GM15510 (cell line): ENCODE results near the gene NCS1.

Experiments
- POLR2A ChIP-seq: IDR thresholded peaks from 3 replicates; pipeline ENCODE4 v1.6.1; 2011; ENCODE audit warnings: borderline replicate concordance; ENCODE audit not compliant: insufficient read length; ENCODE audit errors: extremely low read depth

Gene NCS1

GRCh38 chr9:130197386-130197785 is 25.2 kb downstream of the NCS1 start:
- TF ChIP-seq POLR2A: no peak

- no peak for TF ChIP-seq POLR2A
Observed at GRCh38 chr9:130197888-130198287, 25.7 kb downstream of the NCS1 start.

- no peak for TF ChIP-seq POLR2A
Observed at GRCh38 chr9:130198501-130199179, 26.4 kb downstream of the NCS1 start.

GRCh38 chr9:130199605-130200004 is 27.4 kb downstream of the NCS1 start:
- TF ChIP-seq POLR2A: no peak

DNA sequence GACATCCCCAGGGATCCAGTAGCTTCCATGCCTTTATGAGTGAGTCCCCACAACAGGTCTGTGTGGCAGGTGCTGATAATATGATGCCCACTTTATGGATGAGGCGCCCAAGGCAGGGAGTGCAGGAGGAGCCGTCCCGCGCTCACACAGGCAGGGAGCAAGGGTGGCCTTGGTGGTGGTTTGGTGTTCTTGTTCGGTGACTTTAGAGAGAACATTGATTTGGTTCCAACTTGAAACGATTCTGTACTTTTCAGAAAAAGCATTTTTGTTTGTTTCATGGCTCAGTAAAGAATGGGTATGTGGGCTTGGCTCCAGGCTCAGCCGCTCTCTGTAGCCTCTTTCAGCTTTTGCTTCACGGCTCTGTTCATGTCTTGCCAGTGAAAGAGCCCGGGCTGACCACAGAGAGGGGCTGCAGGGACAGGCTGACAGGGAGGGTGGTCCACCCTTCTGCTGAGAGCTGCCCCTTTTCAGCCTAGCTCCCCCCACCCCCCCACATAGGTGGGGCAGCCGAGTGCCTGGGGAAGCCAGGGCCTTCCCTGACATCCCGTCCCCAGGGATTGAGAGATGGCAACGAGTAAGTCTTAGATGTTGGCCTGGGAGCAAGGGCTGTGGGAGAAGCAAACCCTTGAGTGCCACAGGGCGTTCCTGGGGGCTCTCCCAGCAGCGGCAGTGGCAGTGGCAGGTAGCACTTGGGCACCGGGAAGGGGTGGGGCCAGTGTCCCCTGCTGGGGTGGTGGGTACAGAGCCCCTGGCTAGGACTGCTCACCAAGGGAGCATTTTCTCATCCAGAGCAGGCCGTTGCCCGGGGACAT is 28.0 kb downstream of the NCS1 start:
- TF ChIP-seq POLR2A: no peak

- no peak for TF ChIP-seq POLR2A
Observed at GRCh38 chr9:130201399-130201873, 29.2 kb downstream of the NCS1 start.

DNA sequence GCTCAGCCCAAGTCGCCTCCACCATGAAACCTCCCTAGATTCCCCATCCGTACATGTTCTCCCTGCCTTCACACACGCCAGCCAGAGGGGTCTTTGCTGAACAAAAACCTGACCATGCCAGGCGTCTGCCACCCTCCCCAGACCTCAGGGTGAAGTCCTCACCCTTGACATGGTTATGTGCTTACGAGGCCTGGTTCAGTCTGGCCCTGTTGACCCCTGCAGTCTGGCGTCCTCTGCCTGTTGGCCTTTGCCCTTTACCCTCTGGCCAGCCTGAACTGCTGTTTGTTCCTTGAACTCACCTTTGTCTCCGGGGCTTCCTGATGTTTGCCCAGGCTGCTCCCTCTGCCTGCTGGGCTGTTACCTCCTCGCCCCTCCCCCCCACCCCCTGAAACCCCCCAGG is 29.8 kb downstream of the NCS1 start:
- TF ChIP-seq POLR2A: no peak

- TF ChIP-seq POLR2A: no peak
Observed at GRCh38 chr9:130204341-130204740, 32.1 kb downstream of the NCS1 start.

GRCh38 chr9:130204959-130205358 is 32.8 kb downstream of the NCS1 start:
- TF ChIP-seq POLR2A: no peak

- no peak for TF ChIP-seq POLR2A
Observed at GRCh38 chr9:130205912-130206311, 33.7 kb downstream of the NCS1 start.

- no peak for TF ChIP-seq POLR2A
Observed at GRCh38 chr9:130206579-130206978, 34.4 kb downstream of the NCS1 start.

DNA sequence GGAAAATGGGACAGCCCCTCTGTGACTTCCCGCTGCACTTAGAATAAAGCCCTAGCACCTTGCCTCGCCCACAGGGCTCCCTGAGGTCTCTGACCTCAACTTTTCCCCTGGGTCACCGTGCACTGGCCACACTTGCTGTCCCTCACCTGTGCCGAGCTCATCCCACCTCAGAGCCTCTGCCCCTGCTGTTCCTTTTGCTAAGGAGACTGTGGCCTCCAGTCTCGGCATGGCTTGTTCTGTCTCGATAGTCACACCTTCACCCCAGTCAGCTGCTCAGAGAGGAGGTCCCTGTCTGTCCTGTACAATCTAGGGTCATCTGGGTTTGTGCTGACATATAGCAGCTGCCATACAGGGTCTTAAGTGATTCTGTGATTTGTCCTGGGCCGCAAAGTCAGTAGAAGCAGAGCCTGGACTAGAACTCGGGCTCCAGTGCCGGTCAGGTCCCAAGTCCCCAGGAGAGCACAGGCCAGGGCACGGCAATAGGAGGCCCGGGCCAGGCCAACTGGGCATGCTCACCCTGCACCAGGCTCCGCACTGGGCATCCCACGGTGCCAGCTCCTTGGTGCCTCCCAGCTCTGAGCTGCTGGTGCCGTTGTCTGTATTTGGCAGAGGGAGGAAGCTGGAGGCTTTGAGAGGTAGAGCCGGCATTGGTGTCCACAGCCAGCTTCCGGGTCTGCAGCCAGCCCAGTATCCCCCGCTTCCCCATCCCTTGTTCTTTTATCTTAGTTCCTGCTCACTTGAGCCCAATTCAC is 35.2 kb downstream of the NCS1 start:
- TF ChIP-seq POLR2A: no peak

DNA sequence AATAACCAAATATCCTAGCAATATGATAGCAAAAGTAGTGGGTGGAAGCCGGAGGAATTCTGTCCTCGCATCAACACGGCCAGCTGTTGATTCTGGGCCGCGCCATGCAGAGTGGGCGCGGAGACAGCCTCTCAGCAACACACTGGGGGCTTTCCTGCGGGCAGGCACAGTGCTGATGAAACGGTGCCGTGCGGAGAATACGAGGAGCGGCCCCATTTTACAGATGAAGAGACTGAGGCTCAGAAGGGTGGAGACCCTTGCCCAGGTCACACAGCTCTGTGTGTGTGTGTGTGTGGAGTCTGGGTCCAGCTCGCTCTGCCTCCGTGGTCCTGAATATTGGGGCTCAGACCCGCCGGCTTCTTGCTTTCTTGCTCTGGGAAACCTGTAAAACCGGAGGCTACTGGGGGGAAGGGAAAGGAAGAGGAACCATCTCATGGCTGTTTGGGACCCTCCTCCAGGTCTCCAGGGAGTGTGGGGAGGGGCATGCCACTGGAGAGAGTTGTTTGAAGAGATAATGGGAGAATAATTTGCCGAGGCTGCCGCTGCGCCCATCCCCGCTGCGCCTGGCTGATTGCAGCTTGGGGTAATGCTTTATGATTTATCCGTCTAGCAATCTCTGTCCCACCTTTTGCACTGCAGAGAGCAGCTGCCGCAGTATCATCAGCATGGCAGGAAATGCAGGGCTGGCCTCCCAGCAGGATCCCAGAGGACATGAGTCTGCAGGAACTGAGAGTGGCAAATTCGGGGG is 36.6 kb downstream of the NCS1 start:
- TF ChIP-seq POLR2A: no peak

DNA sequence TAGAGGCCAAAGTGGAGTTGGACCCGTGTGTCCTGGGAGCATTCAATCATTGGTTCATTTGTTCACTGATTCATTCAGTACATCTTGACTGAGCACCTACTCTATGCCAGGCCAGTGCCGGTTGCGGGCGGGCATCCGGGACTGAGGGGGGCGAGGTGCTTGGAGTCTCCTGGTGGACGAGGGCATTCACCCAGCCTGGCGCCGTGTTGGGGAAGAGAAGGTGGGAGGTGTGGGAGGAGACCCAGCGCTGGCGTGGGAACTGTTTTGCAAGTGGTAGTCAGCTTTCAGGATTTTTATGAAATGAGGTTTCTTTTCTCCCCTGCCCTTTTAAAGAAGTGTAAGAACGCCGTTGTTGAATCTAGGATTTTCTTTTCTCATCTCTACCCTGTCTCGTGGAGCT is 37.2 kb downstream of the NCS1 start:
- TF ChIP-seq POLR2A: no peak
